Kidney epithelial cell (primary cell): ENCODE results near the gene KRTAP17-1. TPM values are rescaled to one million over a fixed set of nuclear protein-coding genes. Genes with fewer than 3 reads are reported as not detected.
A peak's percentile ranks its signal among the peaks of the same experiment; 100 is the strongest.

Source experiments
- DNase-seq: peaks from one replicate; pipeline ENCODE4 v3.0.0-alpha.2; 2010; ENCODE audit warnings: low read depth
- H3K27me3 ChIP-seq: 2 replicates; pipeline ENCODE4 v1.6.0; 2011; ENCODE audit warnings: low read length; ENCODE audit not compliant: control insufficient read depth, insufficient read depth
- H3K36me3 ChIP-seq: 2 replicates; pipeline ENCODE4 v1.5.1; 2011; ENCODE audit warnings: low read length; ENCODE audit not compliant: control insufficient read depth, insufficient read depth
- H3K4me3 ChIP-seq: 2 replicates; pipeline ENCODE4 v1.5.1; 2011; ENCODE audit warnings: low read depth, mild to moderate bottlenecking, control low read depth, low read length
- total RNA-seq: library from RNA; depleted of rRNA; stranded (reverse); fragments of >200 nt; gene quantifications from 2 replicates; pipeline ENCODE4 v1.2.3, GENCODE V29; 2015
- TF ChIP-seq, protein P1 (sequence below): IDR thresholded peaks from 2 replicates; pipeline ENCODE4 v1.5.1; 2011; ENCODE audit warnings: mild to moderate bottlenecking, moderate library complexity, low read length, control low read depth, inconsistent platforms; ENCODE audit not compliant: insufficient read depth, poor library complexity, severe bottlenecking

The KRTAP17-1 gene
- total RNA-seq, 1 donor from 2014 or later = not detected

- Histone ChIP-seq H3K27me3 (no peaks in the 10 kb centered on the region), H3K36me3 (no peaks in the 10 kb centered on the region), H3K4me3 (no peak overlapping the region)
- TF ChIP-seq, protein P1, sequence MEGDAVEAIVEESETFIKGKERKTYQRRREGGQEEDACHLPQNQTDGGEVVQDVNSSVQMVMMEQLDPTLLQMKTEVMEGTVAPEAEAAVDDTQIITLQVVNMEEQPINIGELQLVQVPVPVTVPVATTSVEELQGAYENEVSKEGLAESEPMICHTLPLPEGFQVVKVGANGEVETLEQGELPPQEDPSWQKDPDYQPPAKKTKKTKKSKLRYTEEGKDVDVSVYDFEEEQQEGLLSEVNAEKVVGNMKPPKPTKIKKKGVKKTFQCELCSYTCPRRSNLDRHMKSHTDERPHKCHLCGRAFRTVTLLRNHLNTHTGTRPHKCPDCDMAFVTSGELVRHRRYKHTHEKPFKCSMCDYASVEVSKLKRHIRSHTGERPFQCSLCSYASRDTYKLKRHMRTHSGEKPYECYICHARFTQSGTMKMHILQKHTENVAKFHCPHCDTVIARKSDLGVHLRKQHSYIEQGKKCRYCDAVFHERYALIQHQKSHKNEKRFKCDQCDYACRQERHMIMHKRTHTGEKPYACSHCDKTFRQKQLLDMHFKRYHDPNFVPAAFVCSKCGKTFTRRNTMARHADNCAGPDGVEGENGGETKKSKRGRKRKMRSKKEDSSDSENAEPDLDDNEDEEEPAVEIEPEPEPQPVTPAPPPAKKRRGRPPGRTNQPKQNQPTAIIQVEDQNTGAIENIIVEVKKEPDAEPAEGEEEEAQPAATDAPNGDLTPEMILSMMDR = peak; percentile 88
- no peak for DNase-seq
Measured at GRCh38 chr17:41329279-41329948, 13.9 kb upstream of the KRTAP17-1 start.

DNA sequence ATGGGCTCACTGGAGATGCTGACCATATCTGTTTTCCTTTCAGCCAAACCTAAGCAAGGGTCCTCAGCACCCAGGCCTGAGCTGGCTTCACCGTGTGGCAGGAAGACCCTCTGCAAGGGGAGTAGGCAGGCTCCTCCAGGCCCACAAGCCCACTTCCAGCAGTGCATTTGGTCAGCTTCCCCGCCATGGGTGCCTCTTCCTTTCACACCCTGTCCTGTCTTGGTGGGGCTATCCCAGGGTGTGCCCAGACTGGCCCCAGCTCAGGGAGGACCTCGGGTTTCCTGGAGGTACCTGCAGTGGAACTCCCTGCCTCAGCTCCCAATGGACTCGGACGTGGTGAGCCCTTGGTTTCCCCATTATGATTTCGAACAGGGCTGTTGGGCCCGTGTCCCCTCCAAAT is 12.7 kb upstream of the KRTAP17-1 start:
- no peaks in the 10 kb centered on the region for H3K36me3 ChIP-seq
- TF ChIP-seq, protein P1 = no peak
- no peak overlapping the region for H3K4me3 ChIP-seq
- DNase-seq = no peak
- no peaks in the 10 kb centered on the region for H3K27me3 ChIP-seq

- Histone ChIP-seq H3K36me3 (no peaks in the 10 kb centered on the region), H3K4me3 (no peak overlapping the region), H3K27me3 (no peaks in the 10 kb centered on the region)
- TF ChIP-seq, protein P1 = no peak
- no peak for DNase-seq
Measured at GRCh38 chr17:41327411-41328120, 12.1 kb upstream of the KRTAP17-1 start.

DNA sequence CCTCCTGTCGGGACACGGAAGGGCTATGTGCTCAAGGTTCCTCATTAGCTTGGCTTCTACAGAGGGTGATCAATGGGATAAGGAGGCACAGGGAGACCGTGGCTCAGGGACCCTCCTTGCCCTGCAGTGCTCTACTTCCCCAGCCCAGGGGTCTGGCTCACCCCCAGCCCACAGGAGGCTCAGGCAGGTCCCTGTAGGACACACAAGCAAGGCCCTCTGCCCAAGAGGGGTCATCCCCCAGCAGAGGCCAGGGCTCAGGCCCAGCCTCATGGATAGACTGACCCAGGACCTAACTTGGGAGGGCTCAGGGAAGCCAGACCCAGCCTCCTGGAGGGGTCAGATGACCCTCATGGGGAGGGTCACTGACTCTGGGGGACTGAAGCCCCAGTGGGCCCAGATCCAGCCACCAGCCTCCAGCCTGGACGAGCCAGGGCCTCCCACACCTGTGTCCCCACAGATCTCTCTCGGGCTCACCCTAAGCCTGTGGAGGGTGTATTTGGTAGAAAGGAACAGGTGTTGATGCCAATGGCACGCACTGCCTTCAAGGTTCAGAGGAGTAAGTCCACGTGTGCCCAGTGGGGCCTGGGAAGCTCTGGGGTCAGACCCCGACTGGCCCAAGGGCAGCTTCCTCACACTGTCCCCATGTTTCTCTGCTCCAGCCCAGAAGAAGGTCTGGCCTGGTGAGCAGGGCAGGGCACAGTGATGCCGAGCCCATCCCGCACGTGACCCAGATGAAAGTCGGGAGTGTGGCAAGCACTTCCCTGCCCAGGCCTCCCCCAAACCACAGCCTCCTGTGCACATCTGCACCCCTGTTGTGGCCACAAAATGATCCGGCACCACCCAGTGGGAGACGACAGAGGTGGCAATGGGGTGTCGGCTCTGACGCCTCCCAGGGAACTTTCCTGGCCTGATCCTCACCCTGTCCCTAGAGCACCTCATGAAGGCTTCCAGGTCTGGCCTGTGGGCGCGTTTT is 10.9 kb upstream of the KRTAP17-1 start:
- Histone ChIP-seq H3K27me3 (no peaks in the 10 kb centered on the region), H3K36me3 (no peaks in the 10 kb centered on the region), H3K4me3 (no peak overlapping the region)
- DNase-seq = no peak
- TF ChIP-seq, protein P1 = no peak

GRCh38 chr17:41325611-41326010 is 10.1 kb upstream of the KRTAP17-1 start:
- no peak for DNase-seq
- TF ChIP-seq, protein P1 = no peak
- Histone ChIP-seq H3K4me3 (no peak overlapping the region), H3K36me3 (no peaks in the 10 kb centered on the region), H3K27me3 (no peaks in the 10 kb centered on the region)
